NCI-H1930 (cell line): ENCODE results near the gene GDI2.
"Not testable (repeated sequence)": the region's sequence is repeated elsewhere in the genome, so short reads cannot be mapped to it uniquely, and the experiment has no call there.

Experiments used
- DNase-seq, 2 experiments: peaks; one replicate each; lab custom pipeline; 2025; lab: John Stamatoyannopoulos, UW

Gene GDI2

GRCh38 chr10:5813341-5814109 lies at the start of gene GDI2:
Gene GDI2, minus strand, starts transcription at chr10:5813434. Its CDS starts 176 bp downstream, at chr10:5813258.
- peak; percentile 71 to 79 for DNase-seq

GRCh38 chr10:5862360-5862961 lies 49.2 kb upstream of the GDI2 start:
- DNase-seq: no peak

GRCh38 chr10:5860066-5860465 lies 46.8 kb upstream of the GDI2 start:
- DNase-seq: no peak

- DNase-seq: no peak
Measured at GRCh38 chr10:5858811-5859210, 45.6 kb upstream of the GDI2 start.

- DNase-seq: no peak
Measured at GRCh38 chr10:5856701-5857004, 43.4 kb upstream of the GDI2 start.

GRCh38 chr10:5855979-5856700 lies 42.9 kb upstream of the GDI2 start:
- no peak for DNase-seq

- no peak for DNase-seq
Measured at GRCh38 chr10:5854131-5854475, 40.9 kb upstream of the GDI2 start.

GRCh38 chr10:5846667-5847066 lies 33.4 kb upstream of the GDI2 start:
- DNase-seq: not testable (repeated sequence)

GRCh38 chr10:5844345-5845055 lies 31.3 kb upstream of the GDI2 start:
- no peak for DNase-seq

- no peak for DNase-seq
Measured at GRCh38 chr10:5843686-5844344, 30.6 kb upstream of the GDI2 start.

GRCh38 chr10:5841965-5842364 lies 28.7 kb upstream of the GDI2 start:
- DNase-seq: no peak

GRCh38 chr10:5840314-5841307 lies 27.4 kb upstream of the GDI2 start:
- DNase-seq: no peak

- not testable (repeated sequence) for DNase-seq
Measured at GRCh38 chr10:5836181-5836580, 22.9 kb upstream of the GDI2 start.

- no peak for DNase-seq
Measured at GRCh38 chr10:5835446-5836095, 22.3 kb upstream of the GDI2 start.

GRCh38 chr10:5833814-5834213 lies 20.6 kb upstream of the GDI2 start:
- no peak for DNase-seq

- no peak for DNase-seq
Measured at GRCh38 chr10:5832946-5833345, 19.7 kb upstream of the GDI2 start.

GRCh38 chr10:5831446-5831782 lies 18.2 kb upstream of the GDI2 start:
- DNase-seq: no peak

- DNase-seq: no peak
Measured at GRCh38 chr10:5830629-5831445, 17.6 kb upstream of the GDI2 start.

GRCh38 chr10:5829267-5829666 lies 16.0 kb upstream of the GDI2 start:
- DNase-seq: no peak

- DNase-seq: no peak
Measured at GRCh38 chr10:5828725-5829124, 15.5 kb upstream of the GDI2 start.
